ENCODE results near the gene NR1H2.

The NR1H2 gene

DNA sequence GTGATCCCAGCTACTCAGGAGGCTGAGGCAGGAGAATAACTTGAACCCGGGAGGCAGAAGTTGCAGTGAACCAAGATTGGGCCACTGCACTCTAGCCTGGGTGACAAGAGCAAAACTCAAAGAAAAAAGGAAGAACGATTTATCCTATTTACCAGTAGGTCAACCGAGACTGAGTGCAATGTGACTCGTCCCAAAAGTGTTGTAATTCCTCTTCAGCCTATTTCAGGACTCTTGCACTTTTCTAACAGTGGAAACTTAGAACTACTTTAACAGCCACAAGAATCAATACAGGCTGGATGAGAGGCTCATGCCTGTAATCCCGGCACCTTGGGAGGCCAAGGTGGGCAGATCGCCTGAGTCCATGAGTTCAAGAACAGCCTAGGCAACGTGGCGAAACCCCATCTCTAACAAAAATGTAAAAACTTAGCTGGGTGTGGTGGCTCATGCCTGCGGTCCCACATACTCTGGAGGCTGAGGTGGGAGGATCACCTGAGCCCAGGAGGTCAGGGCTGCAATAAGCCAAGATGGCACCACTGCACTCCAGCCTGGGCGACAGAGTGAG, 4.3 kb upstream of the NR1H2 start:
- TF ChIP-seq POU2F2 (IDR thresholded peaks at IDR 0.05; ENCODE audit: low read depth, low read length) (no peak), POLR2A (IDR thresholded peaks at IDR 0.05; ENCODE audit: low read depth, low read length) (no peak), PAX5 (IDR thresholded peaks at IDR 0.05; ENCODE audit: insufficient read depth, low read length, severe bottlenecking) (no peak), POLR2AphosphoS5 (IDR thresholded peaks at IDR 0.05; ENCODE audit: low read depth, low read length) (no peak), TAF1 (IDR thresholded peaks at IDR 0.05; ENCODE audit: low read depth, low read length) (no peak), SPI1 (IDR thresholded peaks at IDR 0.05; ENCODE audit: low read depth, low read length) (no peak)
- no peak for DNase-seq (ENCODE audit: insufficient read length, low spot score)
- FAIRE-seq = no peak

DNA sequence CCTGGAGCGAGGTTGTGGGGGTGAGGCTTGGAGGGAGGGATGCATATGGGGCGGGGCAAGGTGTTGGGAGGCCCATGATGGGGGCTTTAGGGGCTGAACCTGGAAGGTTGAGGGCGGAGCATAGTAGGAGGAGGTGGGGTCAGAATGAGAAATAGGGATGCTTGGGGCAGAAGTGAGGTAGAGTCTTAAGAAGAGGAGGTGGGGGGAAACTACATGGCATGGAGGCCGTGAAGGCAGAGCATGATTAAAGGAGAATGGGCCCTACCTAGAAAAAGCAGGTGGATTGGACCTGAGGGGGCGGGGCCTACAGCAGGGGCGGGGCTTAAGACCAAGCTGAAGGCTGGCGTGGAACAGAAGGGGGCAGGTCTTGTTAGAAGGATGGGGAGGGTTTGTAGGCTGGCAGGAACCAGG, 799 bp downstream of the NR1H2 start:
- DNase-seq (ENCODE audit: insufficient read length, low spot score) (no peak), FAIRE-seq (no peak)
- TF ChIP-seq PAX5 (IDR thresholded peaks at IDR 0.05; ENCODE audit: insufficient read depth, low read length, severe bottlenecking) (no peak), POLR2A (IDR thresholded peaks at IDR 0.05; ENCODE audit: low read depth, low read length) (no peak), TAF1 (IDR thresholded peaks at IDR 0.05; ENCODE audit: low read depth, low read length) (no peak), POU2F2 (IDR thresholded peaks at IDR 0.05; ENCODE audit: low read depth, low read length) (no peak)

DNA sequence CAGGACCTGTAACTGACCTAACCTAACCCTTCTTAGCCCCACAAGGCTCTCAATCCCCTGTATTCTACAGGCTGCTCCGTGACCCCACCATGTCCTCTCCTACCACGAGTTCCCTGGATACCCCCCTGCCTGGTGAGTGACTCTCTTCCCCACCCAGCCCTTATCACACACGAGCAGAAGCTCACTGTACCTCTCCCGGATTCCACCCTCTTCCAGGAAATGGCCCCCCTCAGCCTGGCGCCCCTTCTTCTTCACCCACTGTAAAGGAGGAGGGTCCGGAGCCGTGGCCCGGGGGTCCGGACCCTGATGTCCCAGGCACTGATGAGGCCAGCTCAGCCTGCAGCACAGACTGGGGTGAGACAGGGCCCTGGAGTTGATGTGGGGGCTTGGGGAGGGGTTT, 1.3 kb downstream of the NR1H2 start:
- FAIRE-seq (no peak), DNase-seq (ENCODE audit: insufficient read length, low spot score) (no peak)
- TF ChIP-seq SPI1 (IDR thresholded peaks at IDR 0.05; ENCODE audit: low read depth, low read length) (no peak), POU2F2 (IDR thresholded peaks at IDR 0.05; ENCODE audit: low read depth, low read length) (no peak), POLR2A (IDR thresholded peaks at IDR 0.05; ENCODE audit: low read depth, low read length) (no peak), TAF1 (IDR thresholded peaks at IDR 0.05; ENCODE audit: low read depth, low read length) (no peak)

DNA sequence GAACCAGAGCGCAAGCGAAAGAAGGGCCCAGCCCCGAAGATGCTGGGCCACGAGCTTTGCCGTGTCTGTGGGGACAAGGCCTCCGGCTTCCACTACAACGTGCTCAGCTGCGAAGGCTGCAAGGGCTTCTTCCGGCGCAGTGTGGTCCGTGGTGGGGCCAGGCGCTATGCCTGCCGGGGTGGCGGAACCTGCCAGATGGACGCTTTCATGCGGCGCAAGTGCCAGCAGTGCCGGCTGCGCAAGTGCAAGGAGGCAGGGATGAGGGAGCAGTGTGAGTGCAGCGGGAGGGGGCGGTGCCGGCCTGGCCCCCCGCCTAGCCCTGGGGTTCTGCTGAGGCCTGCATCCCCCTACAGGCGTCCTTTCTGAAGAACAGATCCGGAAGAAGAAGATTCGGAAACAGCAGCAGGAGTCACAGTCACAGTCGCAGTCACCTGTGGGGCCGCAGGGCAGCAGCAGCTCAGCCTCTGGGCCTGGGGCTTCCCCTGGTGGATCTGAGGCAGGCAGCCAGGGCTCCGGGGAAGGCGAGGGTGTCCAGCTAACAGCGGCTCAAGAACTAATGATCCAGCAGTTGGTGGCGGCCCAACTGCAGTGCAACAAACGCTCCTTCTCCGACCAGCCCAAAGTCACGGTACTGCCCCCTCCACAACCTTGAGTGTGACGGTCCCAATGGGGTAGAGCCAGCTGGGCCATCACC, 2.1 kb downstream of the NR1H2 start:
- FAIRE-seq (no peak), DNase-seq (ENCODE audit: insufficient read length, low spot score) (no peak)
- no peak for TF ChIP-seq SPI1 (IDR thresholded peaks at IDR 0.05; ENCODE audit: low read depth, low read length)
- no peak for TF ChIP-seq POLR2AphosphoS5 (IDR thresholded peaks at IDR 0.05; ENCODE audit: low read depth, low read length)

DNA sequence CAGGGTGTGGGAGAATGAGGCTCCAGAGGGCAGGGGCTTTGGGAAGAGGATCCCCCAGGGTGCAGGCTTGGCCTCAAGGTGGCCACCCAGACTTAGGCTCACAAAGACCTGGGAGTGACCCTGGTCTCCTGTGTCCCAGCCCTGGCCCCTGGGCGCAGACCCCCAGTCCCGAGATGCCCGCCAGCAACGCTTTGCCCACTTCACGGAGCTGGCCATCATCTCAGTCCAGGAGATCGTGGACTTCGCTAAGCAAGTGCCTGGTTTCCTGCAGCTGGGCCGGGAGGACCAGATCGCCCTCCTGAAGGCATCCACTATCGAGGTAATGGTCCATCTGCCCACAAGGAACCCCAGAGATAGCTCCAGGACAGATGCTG, 2.6 kb downstream of the NR1H2 start:
- no peak for TF ChIP-seq POU2F2 (IDR thresholded peaks at IDR 0.05; ENCODE audit: low read depth, low read length)
- no peak for TF ChIP-seq POLR2AphosphoS5 (IDR thresholded peaks at IDR 0.05; ENCODE audit: low read depth, low read length)
- TF ChIP-seq PAX5 (IDR thresholded peaks at IDR 0.05; ENCODE audit: insufficient read depth, low read length, severe bottlenecking) = no peak
- TF ChIP-seq POLR2A (IDR thresholded peaks at IDR 0.05; ENCODE audit: low read depth, low read length) = no peak
- no peak for TF ChIP-seq TAF1 (IDR thresholded peaks at IDR 0.05; ENCODE audit: low read depth, low read length)
- TF ChIP-seq SPI1 (IDR thresholded peaks at IDR 0.05; ENCODE audit: low read depth, low read length) = no peak
- DNase-seq (ENCODE audit: insufficient read length, low spot score) (no peak), FAIRE-seq (no peak)

DNA sequence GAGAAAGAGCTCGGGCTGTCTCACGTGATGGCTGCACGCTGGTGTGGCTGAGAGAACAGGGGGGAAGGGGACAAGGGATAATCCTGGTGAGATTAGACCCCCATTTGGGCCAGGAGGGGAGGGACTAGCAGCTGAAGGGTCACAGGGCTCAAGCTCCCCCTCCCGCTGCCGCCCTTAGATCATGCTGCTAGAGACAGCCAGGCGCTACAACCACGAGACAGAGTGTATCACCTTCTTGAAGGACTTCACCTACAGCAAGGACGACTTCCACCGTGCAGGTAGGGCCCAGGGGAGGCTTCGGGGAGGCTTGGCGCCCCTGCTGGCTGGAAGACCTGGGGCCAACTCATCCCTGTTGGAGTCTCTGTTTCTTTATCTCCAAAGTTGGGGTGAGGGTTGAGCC, 3.3 kb downstream of the NR1H2 start:
- TF ChIP-seq POLR2A (IDR thresholded peaks at IDR 0.05; ENCODE audit: low read depth, low read length) (no peak), POLR2AphosphoS5 (IDR thresholded peaks at IDR 0.05; ENCODE audit: low read depth, low read length) (no peak), TAF1 (IDR thresholded peaks at IDR 0.05; ENCODE audit: low read depth, low read length) (no peak), POU2F2 (IDR thresholded peaks at IDR 0.05; ENCODE audit: low read depth, low read length) (no peak), SPI1 (IDR thresholded peaks at IDR 0.05; ENCODE audit: low read depth, low read length) (no peak), PAX5 (IDR thresholded peaks at IDR 0.05; ENCODE audit: insufficient read depth, low read length, severe bottlenecking) (no peak)
- DNase-seq (ENCODE audit: insufficient read length, low spot score) (no peak), FAIRE-seq (no peak)

DNA sequence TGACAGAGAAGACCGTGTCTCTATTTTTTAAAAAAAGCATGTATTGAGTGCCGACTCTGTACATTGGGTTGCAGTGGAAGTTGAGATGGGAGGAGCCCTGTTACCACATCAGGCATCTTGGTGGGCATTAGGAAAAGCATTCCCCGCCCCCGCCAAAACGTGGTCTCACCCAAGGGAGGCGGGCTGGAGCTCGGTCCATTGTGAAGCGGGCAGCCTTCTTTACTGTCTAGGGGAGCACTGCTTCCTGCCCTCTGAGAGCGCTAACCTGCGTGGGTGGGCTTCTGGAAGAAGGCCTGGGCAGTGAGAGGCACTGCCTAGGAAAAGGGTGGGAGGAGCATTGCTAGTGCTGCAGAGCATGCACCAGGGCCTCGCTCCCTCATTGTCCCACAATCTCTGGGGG, 3.9 kb downstream of the NR1H2 start:
- FAIRE-seq (no peak), DNase-seq (ENCODE audit: insufficient read length, low spot score) (no peak)
- TF ChIP-seq POLR2A (IDR thresholded peaks at IDR 0.05; ENCODE audit: low read depth, low read length) (no peak), TAF1 (IDR thresholded peaks at IDR 0.05; ENCODE audit: low read depth, low read length) (no peak), POU2F2 (IDR thresholded peaks at IDR 0.05; ENCODE audit: low read depth, low read length) (no peak)

DNA sequence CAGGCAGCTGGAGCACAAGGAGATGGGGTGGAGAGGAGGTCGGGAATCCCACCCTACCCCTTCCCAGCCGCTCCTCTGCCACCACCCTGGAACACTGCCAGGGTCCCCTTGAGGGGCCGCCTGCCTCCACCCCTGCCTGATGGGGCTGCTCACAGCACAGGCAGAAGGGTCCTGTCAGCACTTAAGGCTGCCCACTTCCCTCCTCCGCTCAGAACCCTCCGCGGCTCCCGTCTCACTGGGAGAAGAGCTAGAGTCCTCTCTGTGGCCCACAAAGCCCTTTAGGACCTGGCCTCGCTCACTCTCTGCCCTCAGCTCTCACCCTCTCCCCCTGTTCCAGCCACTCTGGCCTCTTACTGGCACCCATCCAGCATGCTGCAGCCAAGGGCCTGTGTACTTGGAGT, 4.5 kb downstream of the NR1H2 start:
- no peak for FAIRE-seq
- TF ChIP-seq SPI1 (IDR thresholded peaks at IDR 0.05; ENCODE audit: low read depth, low read length) (no peak), TAF1 (IDR thresholded peaks at IDR 0.05; ENCODE audit: low read depth, low read length) (no peak), POU2F2 (IDR thresholded peaks at IDR 0.05; ENCODE audit: low read depth, low read length) (no peak), POLR2AphosphoS5 (IDR thresholded peaks at IDR 0.05; ENCODE audit: low read depth, low read length) (no peak), POLR2A (IDR thresholded peaks at IDR 0.05; ENCODE audit: low read depth, low read length) (no peak), PAX5 (IDR thresholded peaks at IDR 0.05; ENCODE audit: insufficient read depth, low read length, severe bottlenecking) (no peak)
- DNase-seq (ENCODE audit: insufficient read length, low spot score) = no peak

DNA sequence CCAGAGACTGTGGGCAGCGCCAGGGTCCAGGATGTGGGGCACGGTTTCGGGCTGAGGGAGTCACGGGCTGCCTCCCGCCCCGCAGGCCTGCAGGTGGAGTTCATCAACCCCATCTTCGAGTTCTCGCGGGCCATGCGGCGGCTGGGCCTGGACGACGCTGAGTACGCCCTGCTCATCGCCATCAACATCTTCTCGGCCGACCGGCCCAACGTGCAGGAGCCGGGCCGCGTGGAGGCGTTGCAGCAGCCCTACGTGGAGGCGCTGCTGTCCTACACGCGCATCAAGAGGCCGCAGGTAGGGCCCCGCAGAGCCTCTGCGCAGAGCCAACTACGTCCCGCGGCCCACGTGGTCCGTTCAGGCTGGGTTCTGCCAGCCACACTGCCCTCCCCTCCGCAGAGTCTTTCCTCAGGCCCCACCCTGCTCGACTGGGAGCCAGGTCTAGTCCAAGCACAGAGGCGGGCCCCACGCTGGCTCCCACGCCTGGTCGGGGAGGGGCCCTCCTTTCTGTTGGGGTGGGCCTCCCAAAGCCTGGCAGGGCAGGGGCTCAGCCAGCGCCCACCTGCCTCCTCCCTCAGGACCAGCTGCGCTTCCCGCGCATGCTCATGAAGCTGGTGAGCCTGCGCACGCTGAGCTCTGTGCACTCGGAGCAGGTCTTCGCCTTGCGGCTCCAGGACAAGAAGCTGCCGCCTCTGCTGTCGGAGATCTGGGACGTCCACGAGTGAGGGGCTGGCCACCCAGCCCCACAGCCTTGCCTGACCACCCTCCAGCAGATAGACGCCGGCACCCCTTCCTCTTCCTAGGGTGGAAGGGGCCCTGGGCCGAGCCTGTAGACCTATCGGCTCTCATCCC, 5.8 kb downstream of the NR1H2 start:
- DNase-seq (ENCODE audit: insufficient read length, low spot score) (no peak), FAIRE-seq (no peak)
- TF ChIP-seq POLR2AphosphoS5 (IDR thresholded peaks at IDR 0.05; ENCODE audit: low read depth, low read length) = no peak
- no peak for TF ChIP-seq TAF1 (IDR thresholded peaks at IDR 0.05; ENCODE audit: low read depth, low read length)
- TF ChIP-seq PAX5 (IDR thresholded peaks at IDR 0.05; ENCODE audit: insufficient read depth, low read length, severe bottlenecking) = no peak
- no peak for TF ChIP-seq POU2F2 (IDR thresholded peaks at IDR 0.05; ENCODE audit: low read depth, low read length)
- TF ChIP-seq POLR2A (IDR thresholded peaks at IDR 0.05; ENCODE audit: low read depth, low read length) = no peak
- TF ChIP-seq SPI1 (IDR thresholded peaks at IDR 0.05; ENCODE audit: low read depth, low read length) = no peak

All from GM12891 (cell line).